Measurements from ENCODE around the gene IRF9.

The IRF9 gene

GRCh38 chr14:24146978-24147760, 13.9 kb upstream of the IRF9 start, which contains the start of gene RNF31 (continued):
- peak; percentile 45 for TF ChIP-seq ZBTB11 (tag by site-specific recombination; conservative IDR thresholded peaks at IDR 0.05; ENCODE audit: low read depth)
- no peak for TF ChIP-seq EGR2 (tag by site-specific recombination; IDR thresholded peaks at IDR 0.05; ENCODE audit: low read depth)
- peak; percentile 77 for TF ChIP-seq PRDM10 (tag by site-specific recombination; IDR thresholded peaks at IDR 0.05)
- TF ChIP-seq SP2 (tag by site-specific recombination; IDR thresholded peaks at IDR 0.05), result peak; percentile 86
- TF ChIP-seq ZNF629 (tag by site-specific recombination; IDR thresholded peaks at IDR 0.05), result peak; percentile 35; the same call in 1 of the 2 replicates
- 0 out of 2 replicates have a peak, but pooled peaks have one; percentile 28 for TF ChIP-seq ZNF366 (tag by site-specific recombination; conservative IDR thresholded peaks at IDR 0.05)
- no peak for TF ChIP-seq SALL2 (tag by site-specific recombination; IDR thresholded peaks at IDR 0.05; ENCODE audit: borderline replicate concordance)
- peak; percentile 38; the same call in 1 of the 2 replicates for TF ChIP-seq ZNF391 (tag by site-specific recombination; IDR thresholded peaks at IDR 0.05; ENCODE audit: borderline replicate concordance, low read depth)
- TF ChIP-seq ZNF202 (tag by site-specific recombination; IDR thresholded peaks at IDR 0.05; ENCODE audit: borderline replicate concordance), result no peak
- TF ChIP-seq ZSCAN18 (tag by site-specific recombination; IDR thresholded peaks at IDR 0.05), result no peak
- TF ChIP-seq ZSCAN16 (tag by site-specific recombination; IDR thresholded peaks at IDR 0.05), result no peak
- TF ChIP-seq ZNF837 (tag by site-specific recombination; IDR thresholded peaks at IDR 0.05), result no peak
- TF ChIP-seq KLF10 (tag by site-specific recombination; IDR thresholded peaks at IDR 0.05), result peak; percentile 93
- no peak for TF ChIP-seq TCF7L2 (IDR thresholded peaks at IDR 0.05; ENCODE audit: borderline replicate concordance, low read depth, low read length)
- no peak for TF ChIP-seq ZNF174 (tag by site-specific recombination; IDR thresholded peaks at IDR 0.05)
- no peak for TF ChIP-seq FEZF1 (tag by site-specific recombination; IDR thresholded peaks at IDR 0.05)
- 0 out of 2 replicates have a peak, but pooled peaks have one; percentile 32 for TF ChIP-seq WT1 (tag by site-specific recombination; IDR thresholded peaks at IDR 0.05)
